ENCODE results near the gene FTCD.

The FTCD gene

DNA sequence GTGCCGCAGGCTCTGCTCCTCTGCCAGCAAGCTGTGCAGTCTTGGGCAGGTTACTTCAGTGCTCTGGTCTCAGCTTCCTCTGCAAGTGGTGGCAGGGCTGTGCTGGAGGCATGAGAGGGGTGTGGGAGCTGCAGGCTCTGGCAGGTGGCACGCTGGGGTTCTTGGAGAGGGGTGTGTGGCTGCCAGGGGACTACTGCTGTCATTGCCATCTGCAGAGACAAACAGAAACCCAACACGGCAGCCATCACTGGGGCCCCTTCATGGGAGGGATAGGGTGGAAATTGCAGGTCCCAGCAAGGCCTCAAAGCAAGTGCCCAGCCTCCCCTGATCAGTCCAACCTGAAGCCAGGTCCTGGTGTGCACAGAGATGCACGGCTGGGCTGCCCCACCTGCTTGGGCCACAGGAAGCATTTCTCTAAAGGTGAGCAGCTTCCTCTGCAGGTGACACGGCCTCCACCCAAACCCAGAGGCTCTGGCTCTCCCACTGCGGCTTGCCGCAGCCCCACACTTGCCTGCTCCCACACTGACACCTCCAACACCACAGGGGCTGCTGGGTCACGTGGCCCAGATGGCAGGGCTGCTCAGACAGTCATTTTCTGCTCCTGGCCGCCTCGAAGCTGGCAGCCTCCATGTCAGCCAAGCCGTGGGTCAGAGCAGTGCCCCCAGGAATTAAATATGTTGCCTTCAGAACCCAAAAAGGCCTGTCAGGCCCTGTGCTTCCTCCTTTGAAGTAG, 61.5 kb downstream of the FTCD start:
- no peak for DNase-seq (ENCODE audit: low read depth in 2 of 2, low spot score in 1 of 2)

DNA sequence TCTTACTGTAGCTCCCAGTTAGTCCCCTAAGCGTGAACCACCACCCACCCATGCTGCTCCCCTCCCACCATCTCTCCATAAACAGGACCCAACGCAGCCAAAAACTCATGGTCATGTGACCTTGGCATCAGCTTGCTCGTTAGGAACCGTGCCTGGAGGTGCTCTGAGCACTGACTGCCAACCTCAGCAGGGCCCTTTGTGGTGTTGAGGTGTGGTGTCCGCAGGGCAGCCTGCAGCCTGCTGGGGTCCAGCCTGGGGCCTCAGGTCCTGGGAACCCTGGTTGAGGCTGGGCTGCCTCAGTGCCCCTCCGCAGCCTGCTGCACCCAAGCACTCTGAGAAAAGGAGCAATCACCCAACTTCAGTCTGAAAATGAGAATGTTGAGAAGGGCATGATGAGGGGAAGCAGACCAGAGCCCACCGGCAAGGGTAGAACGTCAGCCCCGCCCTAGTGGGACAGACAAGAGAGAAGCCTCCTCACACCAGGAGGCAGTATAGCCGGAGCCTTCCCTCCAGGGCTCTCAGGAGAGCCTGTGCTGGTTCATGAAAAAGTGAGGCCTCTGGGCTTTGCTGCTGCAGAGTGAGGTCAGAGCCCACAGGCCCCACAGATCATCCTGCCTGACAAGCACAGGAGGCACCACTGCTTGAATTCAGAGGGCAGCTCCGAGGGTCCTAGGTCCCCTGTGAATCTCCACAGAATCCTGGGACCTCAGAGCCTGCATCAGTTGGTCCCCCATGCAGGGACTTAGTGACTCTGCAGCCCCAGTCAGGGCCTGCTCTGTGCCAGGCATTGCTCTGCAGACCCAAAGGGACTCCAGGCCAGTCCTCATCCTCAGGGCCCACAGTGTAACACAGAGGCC, 62.3 kb downstream of the FTCD start:
- DNase-seq (ENCODE audit: low read depth in 2 of 2, low spot score in 1 of 2), result no peak

DNA sequence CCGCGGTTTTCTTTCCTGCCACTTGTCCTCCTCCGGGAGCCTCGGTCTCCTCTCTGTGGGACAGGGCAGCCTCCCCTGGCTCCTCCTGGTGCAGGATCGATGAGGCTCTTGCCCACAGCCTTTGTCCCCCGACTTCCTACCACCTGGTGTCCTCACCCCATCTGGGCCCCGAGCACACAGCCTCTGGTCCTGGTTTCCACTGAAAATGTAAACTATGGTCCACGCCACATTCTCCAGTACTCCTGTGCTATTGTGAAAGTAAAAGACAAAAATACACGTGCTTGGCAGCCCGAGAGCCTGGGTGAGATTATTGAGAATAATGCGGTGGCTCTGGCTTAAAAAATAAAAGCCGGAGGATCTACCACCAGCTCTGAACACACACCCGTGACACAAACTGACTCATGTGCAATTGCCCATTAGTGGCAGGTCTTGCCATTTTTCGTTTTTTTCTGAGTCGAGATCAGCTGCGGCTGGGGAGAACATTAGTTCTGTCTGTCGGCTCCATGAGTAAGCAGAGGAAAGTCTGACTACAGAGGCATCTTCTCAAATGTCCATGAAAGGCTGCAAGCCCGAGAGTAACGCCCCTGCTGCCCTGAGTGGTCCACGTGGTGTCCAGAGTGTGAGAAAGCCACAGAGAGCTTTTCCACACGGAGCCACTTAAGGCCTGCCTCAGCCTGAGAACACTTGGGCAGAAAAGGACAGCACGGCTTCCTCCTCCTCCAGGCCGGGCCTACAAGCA, 63.2 kb downstream of the FTCD start:
- DNase-seq (ENCODE audit: low read depth in 2 of 2, low spot score in 1 of 2), result no peak

DNA sequence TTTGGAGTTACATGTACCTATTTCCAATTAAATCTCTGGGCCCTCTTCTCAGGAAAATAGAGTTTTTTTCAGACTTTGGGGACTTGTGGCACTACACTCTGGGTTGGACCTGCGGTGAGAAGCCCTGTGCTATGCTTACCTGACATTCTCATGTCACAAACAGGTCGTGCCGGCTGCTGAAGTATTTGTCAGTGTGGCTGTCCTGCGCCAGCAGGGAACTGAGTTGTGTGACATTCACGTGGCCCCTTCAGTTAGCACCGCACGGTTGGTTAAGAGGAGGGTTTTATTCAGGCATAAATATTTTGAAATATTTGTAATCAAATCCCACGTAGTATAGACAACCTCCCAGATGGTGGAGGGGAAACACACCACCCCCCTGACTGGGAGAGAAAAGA, 63.8 kb downstream of the FTCD start:
- no peak for DNase-seq (ENCODE audit: low read depth in 2 of 2, low spot score in 1 of 2)

DNA sequence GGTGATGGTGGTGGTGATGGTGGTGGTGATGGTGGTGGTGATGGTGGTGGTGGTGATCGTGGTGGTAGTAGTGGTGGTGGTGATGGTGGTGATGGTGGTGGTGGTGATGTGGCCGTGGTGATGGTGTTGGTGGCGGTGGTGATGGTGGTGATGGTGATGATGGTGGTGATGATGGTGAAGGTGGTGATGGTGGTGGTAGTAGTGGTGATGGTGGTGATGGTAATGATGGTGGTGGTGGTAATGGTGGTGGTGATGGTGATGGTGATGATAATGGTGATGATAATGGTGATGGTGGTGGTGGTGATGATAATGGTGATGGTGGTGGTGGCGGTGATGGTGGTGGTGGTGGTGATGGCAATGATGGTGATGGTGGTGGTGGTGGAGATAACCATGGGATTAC, 64.3 kb downstream of the FTCD start:
- no peak for DNase-seq (ENCODE audit: low read depth in 2 of 2, low spot score in 1 of 2)

DNA sequence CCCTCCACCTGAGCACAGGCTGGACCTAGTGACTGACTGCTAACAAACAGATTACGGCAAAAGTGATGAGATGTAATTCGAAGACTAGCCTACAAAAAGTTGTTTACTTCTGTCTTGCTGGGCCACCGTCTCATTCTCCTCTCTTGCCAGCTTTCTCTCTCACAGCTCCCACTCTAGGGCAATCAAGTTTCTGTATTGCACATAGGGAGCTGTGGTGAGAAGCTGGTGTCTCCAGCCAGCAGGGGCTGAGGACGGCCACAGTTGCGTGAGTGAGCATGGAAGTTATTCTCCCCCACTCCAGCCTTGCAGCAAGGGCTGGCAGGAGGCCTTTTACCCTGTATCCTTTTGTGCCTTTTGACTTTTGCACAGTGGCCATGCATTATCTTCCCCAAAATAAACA, 66.1 kb downstream of the FTCD start:
- no peak for DNase-seq (ENCODE audit: low read depth in 2 of 2, low spot score in 1 of 2)

DNA sequence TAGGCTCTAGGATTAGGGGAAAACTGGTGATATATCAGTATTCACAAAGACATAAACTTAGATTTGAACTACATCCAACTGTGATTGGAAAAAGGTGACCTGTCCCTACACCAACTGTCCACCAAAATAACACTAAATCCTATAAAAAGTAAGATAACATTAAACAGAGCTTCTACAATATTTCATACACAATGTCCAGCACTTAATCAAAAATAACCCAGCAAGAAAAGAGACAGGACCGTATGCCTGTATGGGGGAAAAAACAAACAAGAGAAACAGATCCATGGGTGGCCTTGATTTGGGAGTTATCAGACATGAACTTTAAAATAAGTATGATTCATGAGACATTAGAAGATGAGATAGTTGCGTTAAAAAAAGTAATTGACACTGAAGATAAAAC, 67.2 kb downstream of the FTCD start:
- no peak for DNase-seq (ENCODE audit: low read depth in 2 of 2, low spot score in 1 of 2)

DNA sequence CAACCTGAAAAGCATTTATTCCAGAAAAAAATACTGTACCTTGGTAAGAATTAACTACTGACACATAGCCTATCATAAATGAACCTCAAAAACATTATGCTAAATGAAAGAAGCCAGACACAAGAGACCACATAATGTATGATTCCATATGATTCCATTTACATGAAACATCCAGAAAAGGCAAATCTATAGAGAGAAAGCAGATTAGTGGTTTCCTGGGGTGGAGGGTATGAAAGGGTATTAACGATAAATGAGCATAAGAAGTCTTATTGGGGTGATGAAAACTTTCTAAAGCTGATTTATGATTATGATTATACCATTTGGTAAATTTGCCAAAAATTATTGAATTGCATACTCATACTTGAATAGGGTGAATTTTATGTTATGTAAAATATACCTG, 67.7 kb downstream of the FTCD start:
- no peak for DNase-seq (ENCODE audit: low read depth in 2 of 2, low spot score in 1 of 2)
